ENCODE measurements around the gene CCDC92B. TPM values are rescaled to one million over a fixed set of nuclear protein-coding genes. Genes with fewer than 3 reads are reported as not detected.

Gene CCDC92B
- polyA plus RNA-seq, 1 donor: 1.5 TPM

GRCh38 chr17:2749784-2750181 is 331 bp upstream of the CCDC92B start:
- no peak overlapping the region for H3K4me3 ChIP-seq (ENCODE audit: low read length)
- peaks cover 48% of the 10 kb centered on the region for H3K27me3 ChIP-seq (ENCODE audit: control insufficient read depth, insufficient read depth, low read length)
- no peaks in the 10 kb centered on the region for H3K36me3 ChIP-seq (ENCODE audit: control insufficient read depth, insufficient read depth, low read length)
- peak; percentile 53 to 73 for DNase-seq
- no CpG with 5 or more reads among the region's 35 CpGs for WGBS (ENCODE audit: insufficient coverage, low lambda C conversion rate)
- H3K4me1 ChIP-seq (ENCODE audit: control insufficient read depth, insufficient read depth, low read length): peaks cover 2% of the 10 kb centered on the region
- H3K9me3 ChIP-seq (ENCODE audit: control insufficient read depth, low read depth, low read length): no peaks in the 10 kb centered on the region
- H3K27ac ChIP-seq (ENCODE audit: low read length): no peak overlapping the region

- peaks cover 2% of the 10 kb centered on the region for H3K4me1 ChIP-seq (ENCODE audit: control insufficient read depth, insufficient read depth, low read length)
- peak; percentile 27 for DNase-seq
- no peak overlapping the region for H3K27ac ChIP-seq (ENCODE audit: low read length)
- no peak overlapping the region for H3K4me3 ChIP-seq (ENCODE audit: low read length)
- WGBS (ENCODE audit: insufficient coverage, low lambda C conversion rate): 38% methylated on average over 2 of the region's 11 CpGs
- peaks cover 32% of the 10 kb centered on the region for H3K27me3 ChIP-seq (ENCODE audit: control insufficient read depth, insufficient read depth, low read length)
- H3K9me3 ChIP-seq (ENCODE audit: control insufficient read depth, low read depth, low read length): no peaks in the 10 kb centered on the region
- H3K36me3 ChIP-seq (ENCODE audit: control insufficient read depth, insufficient read depth, low read length): no peaks in the 10 kb centered on the region
Observed at GRCh38 chr17:2745317-2746037, 4.0 kb downstream of the CCDC92B start.

- no peaks in the 10 kb centered on the region for H3K4me1 ChIP-seq (ENCODE audit: control insufficient read depth, insufficient read depth, low read length)
- peaks cover 2% of the 10 kb centered on the region for H3K27me3 ChIP-seq (ENCODE audit: control insufficient read depth, insufficient read depth, low read length)
- WGBS (ENCODE audit: insufficient coverage, low lambda C conversion rate): 89% methylated on average over 3 of the region's 15 CpGs
- H3K36me3 ChIP-seq (ENCODE audit: control insufficient read depth, insufficient read depth, low read length): no peaks in the 10 kb centered on the region
- no peak for DNase-seq
- H3K9me3 ChIP-seq (ENCODE audit: control insufficient read depth, low read depth, low read length): no peaks in the 10 kb centered on the region
- no peak overlapping the region for H3K4me3 ChIP-seq (ENCODE audit: low read length)
- H3K27ac ChIP-seq (ENCODE audit: low read length): no peak overlapping the region
Observed at GRCh38 chr17:2737693-2738092, 11.8 kb downstream of the CCDC92B start.

DNA sequence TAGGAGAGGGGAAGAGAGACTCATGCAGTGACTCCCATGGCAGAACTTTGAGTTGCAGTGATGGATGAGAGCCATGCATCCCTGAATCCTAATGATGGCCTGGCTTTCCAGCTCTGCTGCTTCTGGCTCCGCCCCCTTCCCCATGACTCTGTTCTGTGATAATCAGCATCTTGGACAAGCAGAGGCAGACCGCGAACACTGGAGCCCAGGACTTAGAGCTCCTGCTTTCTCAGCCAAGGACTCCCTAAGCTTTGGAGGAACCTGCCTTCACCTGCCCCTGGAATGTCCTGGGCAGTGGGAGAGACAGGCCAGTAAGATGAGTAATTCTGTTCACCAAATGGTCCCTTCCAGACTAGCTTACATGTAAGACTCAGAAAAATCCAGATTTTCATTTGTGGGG is 12.5 kb downstream of the CCDC92B start:
- Histone ChIP-seq H3K9me3 (ENCODE audit: control insufficient read depth, low read depth, low read length) (no peaks in the 10 kb centered on the region), H3K4me3 (ENCODE audit: low read length) (no peak overlapping the region), H3K27me3 (ENCODE audit: control insufficient read depth, insufficient read depth, low read length) (peaks cover 2% of the 10 kb centered on the region), H3K36me3 (ENCODE audit: control insufficient read depth, insufficient read depth, low read length) (no peaks in the 10 kb centered on the region), H3K4me1 (ENCODE audit: control insufficient read depth, insufficient read depth, low read length) (no peaks in the 10 kb centered on the region), H3K27ac (ENCODE audit: low read length) (no peak overlapping the region)
- no peak for DNase-seq
- no CpG with 5 or more reads among the region's 3 CpGs for WGBS (ENCODE audit: insufficient coverage, low lambda C conversion rate)

- Histone ChIP-seq H3K27ac (ENCODE audit: low read length) (no peak overlapping the region), H3K36me3 (ENCODE audit: control insufficient read depth, insufficient read depth, low read length) (no peaks in the 10 kb centered on the region), H3K27me3 (ENCODE audit: control insufficient read depth, insufficient read depth, low read length) (peaks cover 2% of the 10 kb centered on the region), H3K9me3 (ENCODE audit: control insufficient read depth, low read depth, low read length) (no peaks in the 10 kb centered on the region), H3K4me1 (ENCODE audit: control insufficient read depth, insufficient read depth, low read length) (no peaks in the 10 kb centered on the region), H3K4me3 (ENCODE audit: low read length) (no peak overlapping the region)
- DNase-seq: peak; percentile 19 to 42
- no CpG with 5 or more reads among the region's 5 CpGs for WGBS (ENCODE audit: insufficient coverage, low lambda C conversion rate)
Observed at GRCh38 chr17:2735896-2736295, 13.6 kb downstream of the CCDC92B start.

GRCh38 chr17:2734939-2735338 is 14.5 kb downstream of the CCDC92B start:
- DNase-seq: no peak
- WGBS (ENCODE audit: insufficient coverage, low lambda C conversion rate): no CpG with 5 or more reads among the region's 10 CpGs

DNA sequence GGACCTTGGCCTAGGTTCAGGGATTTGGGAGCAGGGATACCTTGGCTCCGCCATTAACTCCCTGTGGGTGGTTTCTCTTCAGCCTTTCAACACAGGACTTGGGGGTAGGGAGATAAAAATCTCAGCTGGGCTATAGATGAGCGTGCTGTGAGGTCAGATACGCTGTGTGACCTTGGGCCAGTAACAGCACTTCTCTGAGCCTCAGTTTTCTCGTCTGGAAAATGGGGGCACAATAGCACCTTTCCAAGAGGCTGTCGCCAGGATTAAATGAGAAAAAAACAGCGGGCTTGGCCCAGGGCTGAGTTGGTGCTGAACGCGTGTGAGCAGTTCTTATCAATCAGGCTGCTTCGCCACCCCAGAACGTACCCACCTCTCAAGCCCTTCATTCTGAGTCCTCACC is 17.6 kb downstream of the CCDC92B start:
- H3K4me1 ChIP-seq (ENCODE audit: control insufficient read depth, insufficient read depth, low read length): no peaks in the 10 kb centered on the region
- no peak overlapping the region for H3K27ac ChIP-seq (ENCODE audit: low read length)
- no peak for DNase-seq
- peaks cover 2% of the 10 kb centered on the region for H3K27me3 ChIP-seq (ENCODE audit: control insufficient read depth, insufficient read depth, low read length)
- no peak overlapping the region for H3K4me3 ChIP-seq (ENCODE audit: low read length)
- 71% methylated on average over 1 of the region's 10 CpGs for WGBS (ENCODE audit: insufficient coverage, low lambda C conversion rate)
- H3K36me3 ChIP-seq (ENCODE audit: control insufficient read depth, insufficient read depth, low read length): no peaks in the 10 kb centered on the region
- H3K9me3 ChIP-seq (ENCODE audit: control insufficient read depth, low read depth, low read length): no peaks in the 10 kb centered on the region

More at GRCh38 chr17:2734939-2735338, 14.5 kb downstream of the CCDC92B start:
- Histone ChIP-seq H3K4me3 (ENCODE audit: low read length) (no peak overlapping the region), H3K27me3 (ENCODE audit: control insufficient read depth, insufficient read depth, low read length) (peaks cover under 1% of the 10 kb centered on the region), H3K4me1 (ENCODE audit: control insufficient read depth, insufficient read depth, low read length) (no peaks in the 10 kb centered on the region), H3K9me3 (ENCODE audit: control insufficient read depth, low read depth, low read length) (no peaks in the 10 kb centered on the region), H3K36me3 (ENCODE audit: control insufficient read depth, insufficient read depth, low read length) (no peaks in the 10 kb centered on the region), H3K27ac (ENCODE audit: low read length) (no peak overlapping the region)

- Histone ChIP-seq H3K27me3 (ENCODE audit: control insufficient read depth, insufficient read depth, low read length) (peaks cover 3% of the 10 kb centered on the region), H3K4me1 (ENCODE audit: control insufficient read depth, insufficient read depth, low read length) (no peaks in the 10 kb centered on the region), H3K36me3 (ENCODE audit: control insufficient read depth, insufficient read depth, low read length) (no peaks in the 10 kb centered on the region), H3K27ac (ENCODE audit: low read length) (no peak overlapping the region), H3K9me3 (ENCODE audit: control insufficient read depth, low read depth, low read length) (no peaks in the 10 kb centered on the region), H3K4me3 (ENCODE audit: low read length) (no peak overlapping the region)
- no CpG with 5 or more reads among the region's 17 CpGs for WGBS (ENCODE audit: insufficient coverage, low lambda C conversion rate)
- DNase-seq: no peak
Observed at GRCh38 chr17:2730764-2731353, 18.6 kb downstream of the CCDC92B start.

GRCh38 chr17:2724784-2725164 is 24.7 kb downstream of the CCDC92B start:
- Histone ChIP-seq H3K4me3 (ENCODE audit: low read length) (no peak overlapping the region), H3K27ac (ENCODE audit: low read length) (no peak overlapping the region), H3K9me3 (ENCODE audit: control insufficient read depth, low read depth, low read length) (no peaks in the 10 kb centered on the region), H3K4me1 (ENCODE audit: control insufficient read depth, insufficient read depth, low read length) (peaks cover 6% of the 10 kb centered on the region), H3K27me3 (ENCODE audit: control insufficient read depth, insufficient read depth, low read length) (peaks cover 12% of the 10 kb centered on the region), H3K36me3 (ENCODE audit: control insufficient read depth, insufficient read depth, low read length) (no peaks in the 10 kb centered on the region)
- no peak for DNase-seq
- no CpG with 5 or more reads among the region's 40 CpGs for WGBS (ENCODE audit: insufficient coverage, low lambda C conversion rate)

DNA sequence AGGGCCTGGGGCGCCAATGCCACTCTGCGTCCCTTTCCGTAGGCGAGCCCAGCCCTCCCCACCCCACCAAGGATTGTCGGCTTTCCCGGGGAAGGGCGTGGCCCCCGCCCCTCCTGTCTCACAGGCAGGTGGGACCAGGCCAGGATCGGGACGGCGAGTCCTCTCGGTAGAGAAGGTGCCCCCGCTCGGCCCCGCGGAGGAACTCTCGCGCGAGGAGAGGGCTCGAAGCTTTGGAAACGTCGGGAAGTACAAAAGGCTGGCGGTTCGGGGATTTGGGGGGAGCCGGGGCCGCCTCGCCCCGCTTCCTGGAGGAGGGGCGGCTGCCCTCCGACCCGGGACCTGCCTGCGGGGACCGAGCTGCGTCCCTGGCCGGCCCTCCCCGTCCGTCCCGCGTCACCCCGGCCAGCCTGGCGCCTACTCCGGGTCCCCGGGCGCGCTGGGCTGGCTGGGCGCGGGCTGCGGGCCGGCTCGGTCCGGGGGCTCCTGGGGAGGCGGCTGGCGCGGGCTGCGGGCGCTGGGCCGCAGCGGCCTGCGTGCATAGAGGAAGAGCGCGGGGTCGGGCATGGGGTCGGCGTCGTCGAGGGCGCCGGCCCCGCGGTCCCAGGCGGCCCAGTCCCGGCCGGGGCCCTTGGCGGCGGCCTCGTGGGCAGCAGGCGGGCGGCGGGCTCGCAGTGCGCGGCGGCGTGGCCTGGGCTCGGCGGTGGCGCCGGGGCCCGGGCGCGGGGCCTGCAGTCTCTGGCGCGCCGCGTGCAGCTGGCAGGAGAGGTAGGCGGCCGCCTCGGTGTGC is 25.3 kb downstream of the CCDC92B start:
- Histone ChIP-seq H3K9me3 (ENCODE audit: control insufficient read depth, low read depth, low read length) (no peaks in the 10 kb centered on the region), H3K4me1 (ENCODE audit: control insufficient read depth, insufficient read depth, low read length) (peaks cover 6% of the 10 kb centered on the region), H3K27ac (ENCODE audit: low read length) (no peak overlapping the region), H3K36me3 (ENCODE audit: control insufficient read depth, insufficient read depth, low read length) (no peaks in the 10 kb centered on the region), H3K27me3 (ENCODE audit: control insufficient read depth, insufficient read depth, low read length) (peaks cover 12% of the 10 kb centered on the region), H3K4me3 (ENCODE audit: low read length) (peak overlapping the region; percentile 31)
- peak in 1 of 2 donors; percentile 81 for DNase-seq
- WGBS (ENCODE audit: insufficient coverage, low lambda C conversion rate): no CpG with 5 or more reads among the region's 98 CpGs

Measured in large intestine (tissue), 3 donors.